Spleen (tissue), 11 donors: Measurements from ENCODE around the gene SEMA7A. TPM values are rescaled to one million over a fixed set of nuclear protein-coding genes. Genes with fewer than 3 reads are reported as not detected.
A peak's percentile ranks its signal among the peaks of the same experiment; 100 is the strongest.

ENCODE experiments used
- DNase-seq: peaks from one replicate; pipeline ENCODE4 v3.0.0-alpha.2; 2020
- H3K27ac ChIP-seq, 8 donors: fragments of 200-600 bp; sonication (generic) in 7 of 8; 1 replicate in 4 of 8; 2 replicates in 4 of 8; pipeline versions ENCODE4 v1.5.0 to v1.8.0; 2016 to 2021; ENCODE audit warnings: inconsistent platforms in 4 of 8, mild to moderate bottlenecking in 4 of 8, moderate library complexity in 1 of 8
- H3K27me3 ChIP-seq, 7 donors: fragments of 200-600 bp; sonication (generic) in 6 of 7; replicated peaks in 1 of 7; 1 replicate in 4 of 7; 2 replicates in 3 of 7; pipeline versions ENCODE4 v1.5.0 to v1.8.0; 2016 to 2021; ENCODE audit warnings: inconsistent platforms in 3 of 7, mild to moderate bottlenecking in 1 of 7
- H3K36me3 ChIP-seq, 6 donors: fragments of 200-600 bp; sonication (generic) in 5 of 6; 1 replicate in 4 of 6; 2 replicates in 2 of 6; pipeline versions ENCODE4 v1.5.0 to v1.8.0; 2016 to 2021; ENCODE audit warnings: inconsistent platforms in 2 of 6
- H3K4me1 ChIP-seq, 6 donors: fragments of 200-600 bp; sonication (generic) in 5 of 6; 1 replicate in 3 of 6; 2 replicates in 3 of 6; pipeline versions ENCODE4 v1.5.0 to v1.8.0; 2016 to 2021; ENCODE audit warnings: inconsistent platforms in 3 of 6
- H3K4me3 ChIP-seq, 8 donors: fragments of 200-600 bp; sonication (generic) in 7 of 8; 1 replicate in 4 of 8; 2 replicates in 4 of 8; pipeline versions ENCODE4 v1.5.0 to v1.8.0; 2016 to 2021; ENCODE audit warnings: inconsistent platforms in 4 of 8, mild to moderate bottlenecking in 4 of 8, moderate library complexity in 2 of 8
- H3K9me3 ChIP-seq, 8 donors: fragments of 200-600 bp; sonication (generic) in 7 of 8; 1 replicate in 4 of 8; 2 replicates in 4 of 8; pipeline versions ENCODE4 v1.5.0 to v1.8.0; 2016 to 2021; ENCODE audit warnings: inconsistent platforms in 4 of 8
- CTCF ChIP-seq, 11 experiments: fragments of 200-600 bp in 7 of 11; fragments of 450-650 bp in 4 of 11; sonication (generic) in 4 of 11; IDR thresholded peaks in 8 of 11; conservative IDR thresholded peaks in 3 of 11; 1 replicate in 7 of 11; 2 replicates in 4 of 11; pipeline versions ENCODE4 v1.4.0 to v1.8.0; 2016 to 2021; ENCODE audit warnings: antibody characterized with exemption in 11 of 11, inconsistent platforms in 4 of 11, mild to moderate bottlenecking in 1 of 11
- POLR2A ChIP-seq, 3 donors: fragments of 450-650 bp; IDR thresholded peaks; one replicate each; pipeline ENCODE4 v1.5.1; 2017; ENCODE audit warnings: antibody characterized with exemption in 3 of 3, mild to moderate bottlenecking in 1 of 3
- POLR2AphosphoS5 ChIP-seq, 3 donors: sonication (generic); formaldehyde crosslinking; IDR thresholded peaks; one replicate each; pipeline ENCODE4 v1.5.1; 2017; ENCODE audit warnings: antibody characterized with exemption in 3 of 3
- WGBS, 5 donors: extraction: QIAGEN DNeasy Blood & Tissue Kit in 3 of 5; methylation state at CpG; one replicate each; pipeline versions ENCODE4 v1.1.5 to v1.1.7; 2013 to 2018; 5-methylcytosine and 5-hydroxymethylcytosine counted together
- intact Hi-C: fragments of 100-400 bp; cut with DNase I; formaldehyde crosslinking; loops from one replicate; pipeline ENCODE4 v1.15.0; 2023; ENCODE audit warnings: low total_unique reads
- polyA plus RNA-seq, 3 donors: library from polyadenylated mRNA; stranded (reverse); fragments of 200-250 nt; gene quantifications; one replicate each; pipeline ENCODE4 v1.2.1, GENCODE V29; 2013
- total RNA-seq, 7 donors: library from RNA; depleted of rRNA in 3 of 7; stranded (reverse); fragments of >200 nt in 3 of 7; fragmentation: NEBNext Ultra II Directional in 4 of 7; extraction: Animal tissue kit (Norgen Biotek cat#: 25700) in 4 of 7; gene quantifications; one replicate each; pipeline versions ENCODE4 v1.1.0 to v1.2.1, GENCODE V29; 2016 to 2021
- donor health status: healthy with polysubstance abuse.
- donor health status: DM: no; HTN: no; CAD: no; lungs with moderate emphysema.
- donor health status: DM: no; HTN: no; CAD: no.
- donor health status: Bipolar disorder and iron deficiency.
- donor health status: healthy.
- donor health status: DM: no; HTN: no; CAD: no.
- donor health status: DM: yes; HTN: yes; CAD: no.

Gene SEMA7A
- total and polyA plus RNA-seq, 10 donors, result 41.6 to 154 (median 127) TPM

GRCh38 chr15:74405823-74406222 lies 27.9 kb downstream of the SEMA7A start:
- 60 to 85% (median 66%) methylated on average over 7 of the region's 7 CpGs for WGBS, 5 donors
- Histone ChIP-seq H3K4me1 (peaks cover 69 to 100% (median 94%) of the 10 kb centered on the region in 6 donors), H3K9me3 (no peaks in the 10 kb centered on the region), H3K36me3 (peaks cover 0 to 20% (median 10%) of the 10 kb centered on the region in 6 donors), H3K4me3 (no peak overlapping the region), H3K27ac (peak overlapping the region; percentile 48 to 93 (median 82)), H3K27me3 (no peaks in the 10 kb centered on the region)
- intact Hi-C loops, result no loop called here
- no peak for DNase-seq
- TF ChIP-seq POLR2A (IDR thresholded peaks at IDR 0.05) (no peak), POLR2AphosphoS5 (IDR thresholded peaks at IDR 0.05) (peak in 2 of 3 donors; percentile 57 to 64), CTCF (IDR thresholded peaks at IDR 0.05 in 8 of 11, conservative IDR thresholded peaks at IDR 0.05 in 3 of 11) (no peak)

GRCh38 chr15:74403991-74404563 lies 29.7 kb downstream of the SEMA7A start:
- Histone ChIP-seq H3K4me3 (peak overlapping the region in 2 of 8 donors; percentile 7 to 46), H3K36me3 (peaks cover 0 to 3% (median 0%) of the 10 kb centered on the region in 6 donors), H3K27ac (peak overlapping the region; percentile 67 to 93 (median 84)), H3K4me1 (peaks cover 81 to 100% (median 98%) of the 10 kb centered on the region in 6 donors), H3K9me3 (no peaks in the 10 kb centered on the region), H3K27me3 (no peaks in the 10 kb centered on the region)
- 22 to 42% (median 29%) methylated on average over 16 of the region's 16 CpGs for WGBS, 5 donors
- intact Hi-C loops, result no loop called here
- TF ChIP-seq CTCF (IDR thresholded peaks at IDR 0.05 in 8 of 11, conservative IDR thresholded peaks at IDR 0.05 in 3 of 11) (no peak), POLR2AphosphoS5 (IDR thresholded peaks at IDR 0.05) (peak; percentile 54 to 58 (median 56))
- no peak for DNase-seq

- Histone ChIP-seq H3K4me1 (peaks cover 86 to 100% (median 98%) of the 10 kb centered on the region in 6 donors), H3K27me3 (no peaks in the 10 kb centered on the region), H3K9me3 (no peaks in the 10 kb centered on the region), H3K36me3 (no peaks in the 10 kb centered on the region), H3K4me3 (peak overlapping the region in 2 of 8 donors; percentile 7 to 46), H3K27ac (peak overlapping the region; percentile 67 to 93 (median 84))
- 45 to 76% (median 57%) methylated on average over 8 to 10 of the region's 10 CpGs for WGBS, 5 donors
- intact Hi-C loops, result no loop called here
- no peak for TF ChIP-seq POLR2A (IDR thresholded peaks at IDR 0.05)
- TF ChIP-seq CTCF (IDR thresholded peaks at IDR 0.05 in 8 of 11, conservative IDR thresholded peaks at IDR 0.05 in 3 of 11), result no peak
- TF ChIP-seq POLR2AphosphoS5 (IDR thresholded peaks at IDR 0.05), result no peak
- DNase-seq, result no peak
Observed at GRCh38 chr15:74403588-74403919, 30.2 kb downstream of the SEMA7A start.

- DNase-seq, result peak; percentile 96
- peak overlapping the region in 2 of 8 donors; percentile 7 to 46 for H3K4me3 ChIP-seq
- intact Hi-C loops, result no loop called here
- peaks cover 85 to 100% (median 98%) of the 10 kb centered on the region in 6 donors for H3K4me1 ChIP-seq
- TF ChIP-seq CTCF (IDR thresholded peaks at IDR 0.05 in 8 of 11, conservative IDR thresholded peaks at IDR 0.05 in 3 of 11) (peak in 6 of 11 experiments; percentile 17 to 33 (median 26)), POLR2A (IDR thresholded peaks at IDR 0.05) (peak in 1 of 3 donors; percentile 11), POLR2AphosphoS5 (IDR thresholded peaks at IDR 0.05) (peak; percentile 85 to 96 (median 95))
- no peaks in the 10 kb centered on the region for H3K9me3 ChIP-seq
- no peaks in the 10 kb centered on the region for H3K36me3 ChIP-seq
- H3K27ac ChIP-seq, result peak overlapping the region; percentile 67 to 93 (median 84)
- 10 to 15% (median 14%) methylated on average over 7 to 13 of the region's 13 CpGs for WGBS, 5 donors
- H3K27me3 ChIP-seq, result no peaks in the 10 kb centered on the region
Observed at GRCh38 chr15:74402873-74403587, 30.7 kb downstream of the SEMA7A start.
